H1 (cell line): ENCODE measurements around the gene COG3. TPM values are rescaled to one million over a fixed set of nuclear protein-coding genes. Genes with fewer than 3 reads are reported as not detected.

Experiments
- CHD7 ChIP-seq: fragments of 300-600 bp; sonication (generic); IDR thresholded peaks from 2 replicates; pipeline ENCODE4 v1.7.1; 2012; ENCODE audit warnings: low read length, moderate library complexity, mild to moderate bottlenecking, inconsistent platforms; ENCODE audit not compliant: insufficient replicate concordance
- polyA plus RNA-seq, 7 experiments: library from polyadenylated mRNA; depleted of rRNA in 3 of 7; stranded (reverse) in 5 of 7; unstranded in 2 of 7; fragments of >200 nt in 5 of 7; fragments of 200-250 nt in 2 of 7; gene quantifications; 1 replicate in 5 of 7; 2 replicates in 1 of 7; 4 replicates in 1 of 7; pipeline versions ENCODE4 v1.2.1 to v1.2.3, GENCODE V29; 2011 to 2013; ENCODE audit warnings: missing spikeins in 2 of 7, mixed read lengths in 2 of 7
- total RNA-seq: library from RNA; stranded (reverse); fragmentation: NEBNext Ultra II Directional; extraction: Animal tissue kit (Norgen Biotek cat#: 25700); gene quantifications from 2 replicates; pipeline ENCODE4 v1.2.1, GENCODE V29; 2021

The COG3 gene
- total and polyA plus RNA-seq, 2 of the 8 experiments (the other 6 are each of a cell fraction or from before 2014, with no cell fraction given) = 12.7 to 13.5 TPM

- no peak for TF ChIP-seq CHD7
Observed at GRCh38 chr13:45487604-45488003, 22.9 kb downstream of the COG3 start (continued).
